GM12878 (cell line): Measurements from ENCODE around the gene PITPNC1. TPM values are rescaled to one million over a fixed set of nuclear protein-coding genes. Genes with fewer than 3 reads are reported as not detected.

Experiments used
- CREM ChIP-seq: IDR thresholded peaks from 2 replicates; pipeline ENCODE4 v1.6.1; 2014; ENCODE audit warnings: antibody characterized with exemption, low read depth
- CUX1 ChIP-seq: IDR thresholded peaks from 2 replicates; pipeline ENCODE4 v1.6.1; 2012; ENCODE audit warnings: improper control_type of control experiment, low read depth, low read length; ENCODE audit not compliant: insufficient replicate concordance
- DPF2 ChIP-seq: fragments of 450-650 bp; IDR thresholded peaks from 2 replicates; pipeline ENCODE4 v1.6.1; 2017; ENCODE audit warnings: mild to moderate bottlenecking
- E4F1 ChIP-seq: fragments of 450-650 bp; IDR thresholded peaks from 2 replicates; pipeline ENCODE4 v1.6.1; 2018; ENCODE audit warnings: borderline replicate concordance, mild to moderate bottlenecking; ENCODE audit not compliant: partially characterized antibody
- FOS ChIP-seq: IDR thresholded peaks from 3 replicates; pipeline ENCODE4 v1.6.1; 2011; ENCODE audit warnings: borderline replicate concordance; ENCODE audit not compliant: insufficient read length; ENCODE audit errors: extremely low read depth
- MEF2B ChIP-seq: fragments of 450-650 bp; IDR thresholded peaks from 2 replicates; pipeline ENCODE4 v1.6.1; 2018; ENCODE audit warnings: mild to moderate bottlenecking, moderate library complexity; ENCODE audit not compliant: partially characterized antibody, poor library complexity, severe bottlenecking
- NBN ChIP-seq: fragments of 450-650 bp; IDR thresholded peaks from 2 replicates; pipeline ENCODE4 v1.6.1; 2016
- NFYA ChIP-seq: IDR thresholded peaks from 2 replicates; pipeline ENCODE4 v1.6.1; 2011; ENCODE audit warnings: low read depth, mild to moderate bottlenecking, low read length, improper control_type of control experiment, borderline replicate concordance
- RBBP5 ChIP-seq: fragments of 200-600 bp; sonication (generic); conservative IDR thresholded peaks from 2 replicates; pipeline ENCODE4 v1.6.1; 2016
- RELB ChIP-seq: fragments of 450-650 bp; IDR thresholded peaks from 2 replicates; pipeline ENCODE4 v1.6.1; 2017; ENCODE audit warnings: low read depth, mild to moderate bottlenecking, moderate library complexity
- SMC3 ChIP-seq: IDR thresholded peaks from 2 replicates; pipeline ENCODE4 v1.6.1; 2011; ENCODE audit warnings: low read length, improper control_type of control experiment, borderline replicate concordance
- STAT1 ChIP-seq: fragments of 450-650 bp; conservative IDR thresholded peaks from 2 replicates; pipeline ENCODE4 v1.6.1; 2014; ENCODE audit warnings: antibody characterized with exemption, mild to moderate bottlenecking
- SUZ12 ChIP-seq: fragments of 200-600 bp; sonication (generic); IDR thresholded peaks from one replicate; pipeline ENCODE4 v1.6.1; 2018; ENCODE audit warnings: antibody characterized with exemption, mild to moderate bottlenecking; ENCODE audit not compliant: unreplicated experiment
- YBX1 ChIP-seq: fragments of 450-650 bp; IDR thresholded peaks from 2 replicates; pipeline ENCODE4 v1.6.1; 2016; ENCODE audit warnings: antibody characterized with exemption
- YY1 ChIP-seq: IDR thresholded peaks from 2 replicates; pipeline ENCODE4 v1.6.1; 2011; ENCODE audit warnings: low read depth, mild to moderate bottlenecking, low read length
- ZNF217 ChIP-seq: fragments of 450-650 bp; IDR thresholded peaks from 2 replicates; pipeline ENCODE4 v1.6.1; 2017; ENCODE audit warnings: antibody characterized with exemption, mild to moderate bottlenecking
- polyA plus RNA-seq, 11 experiments: library from polyadenylated mRNA; depleted of rRNA in 4 of 11; unstranded in 6 of 11; stranded (reverse) in 5 of 11; fragments of >200 nt; fragmentation: Nextera tagmentation in 4 of 11; fragmentation: Illumina TruSeq in 1 of 11; extraction: Ambion mirVana in 4 of 11; extraction: Trizol in 1 of 11; gene quantifications; 1 replicate in 1 of 11; 2 replicates in 10 of 11; pipeline versions ENCODE4 v1.2.1 to v1.2.3, GENCODE V29; 2011 to 2016; ENCODE audit warnings: inconsistent platforms in 2 of 11, missing spikeins in 2 of 11, low read depth in 1 of 11
- total RNA-seq, 4 experiments: library from RNA; depleted of rRNA in 3 of 4; stranded (reverse); fragments of >200 nt in 3 of 4; fragmentation: Illumina TruSeq in 1 of 4; extraction: Trizol in 1 of 4; gene quantifications; 2 replicates each; pipeline versions ENCODE4 v1.2.1 to v1.2.3, GENCODE V29; 2013 to 2021
- TF ChIP-seq, protein P1 (sequence below): fragments of 450-650 bp; IDR thresholded peaks from 2 replicates; pipeline ENCODE4 v1.6.1; 2017; ENCODE audit warnings: antibody characterized with exemption, mild to moderate bottlenecking, moderate library complexity
- TF ChIP-seq, protein P2 (sequence below): fragments of 450-650 bp; IDR thresholded peaks from 2 replicates; pipeline ENCODE4 v1.6.1; 2014; ENCODE audit warnings: mild to moderate bottlenecking

The PITPNC1 gene
- total and polyA plus RNA-seq, 10 of the 15 experiments (the other 5 are each of a cell fraction or from before 2014, with no cell fraction given): 12.2 to 62.4 (median 47.3) TPM

- TF ChIP-seq MEF2B: no peak
- TF ChIP-seq YBX1: no peak
- TF ChIP-seq, protein P1, sequence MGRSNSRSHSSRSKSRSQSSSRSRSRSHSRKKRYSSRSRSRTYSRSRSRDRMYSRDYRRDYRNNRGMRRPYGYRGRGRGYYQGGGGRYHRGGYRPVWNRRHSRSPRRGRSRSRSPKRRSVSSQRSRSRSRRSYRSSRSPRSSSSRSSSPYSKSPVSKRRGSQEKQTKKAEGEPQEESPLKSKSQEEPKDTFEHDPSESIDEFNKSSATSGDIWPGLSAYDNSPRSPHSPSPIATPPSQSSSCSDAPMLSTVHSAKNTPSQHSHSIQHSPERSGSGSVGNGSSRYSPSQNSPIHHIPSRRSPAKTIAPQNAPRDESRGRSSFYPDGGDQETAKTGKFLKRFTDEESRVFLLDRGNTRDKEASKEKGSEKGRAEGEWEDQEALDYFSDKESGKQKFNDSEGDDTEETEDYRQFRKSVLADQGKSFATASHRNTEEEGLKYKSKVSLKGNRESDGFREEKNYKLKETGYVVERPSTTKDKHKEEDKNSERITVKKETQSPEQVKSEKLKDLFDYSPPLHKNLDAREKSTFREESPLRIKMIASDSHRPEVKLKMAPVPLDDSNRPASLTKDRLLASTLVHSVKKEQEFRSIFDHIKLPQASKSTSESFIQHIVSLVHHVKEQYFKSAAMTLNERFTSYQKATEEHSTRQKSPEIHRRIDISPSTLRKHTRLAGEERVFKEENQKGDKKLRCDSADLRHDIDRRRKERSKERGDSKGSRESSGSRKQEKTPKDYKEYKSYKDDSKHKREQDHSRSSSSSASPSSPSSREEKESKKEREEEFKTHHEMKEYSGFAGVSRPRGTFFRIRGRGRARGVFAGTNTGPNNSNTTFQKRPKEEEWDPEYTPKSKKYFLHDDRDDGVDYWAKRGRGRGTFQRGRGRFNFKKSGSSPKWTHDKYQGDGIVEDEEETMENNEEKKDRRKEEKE: no peak
- TF ChIP-seq, protein P2, sequence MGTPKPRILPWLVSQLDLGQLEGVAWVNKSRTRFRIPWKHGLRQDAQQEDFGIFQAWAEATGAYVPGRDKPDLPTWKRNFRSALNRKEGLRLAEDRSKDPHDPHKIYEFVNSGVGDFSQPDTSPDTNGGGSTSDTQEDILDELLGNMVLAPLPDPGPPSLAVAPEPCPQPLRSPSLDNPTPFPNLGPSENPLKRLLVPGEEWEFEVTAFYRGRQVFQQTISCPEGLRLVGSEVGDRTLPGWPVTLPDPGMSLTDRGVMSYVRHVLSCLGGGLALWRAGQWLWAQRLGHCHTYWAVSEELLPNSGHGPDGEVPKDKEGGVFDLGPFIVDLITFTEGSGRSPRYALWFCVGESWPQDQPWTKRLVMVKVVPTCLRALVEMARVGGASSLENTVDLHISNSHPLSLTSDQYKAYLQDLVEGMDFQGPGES: no peak
- TF ChIP-seq FOS: no peak
- no peak for TF ChIP-seq NFYA
- no peak for TF ChIP-seq STAT1
- TF ChIP-seq CUX1: no peak
- TF ChIP-seq NBN: 0 out of 2 replicates have a peak, but pooled peaks have one; percentile 43
- TF ChIP-seq RBBP5: no peak
- peak; percentile 52; the same call in 1 of the 2 replicates for TF ChIP-seq YY1
- peak; percentile 35; the same call in 1 of the 2 replicates for TF ChIP-seq SMC3
- TF ChIP-seq ZNF217: no peak
- TF ChIP-seq DPF2: peak; percentile 39; the same call in 1 of the 2 replicates
- TF ChIP-seq CREM: no peak
- 0 out of 2 replicates have a peak, but pooled peaks have one; percentile 34 for TF ChIP-seq RELB
- no peak for TF ChIP-seq E4F1
- no peak for TF ChIP-seq SUZ12
These were observed 251.5 kb downstream of the PITPNC1 start (continued) for GRCh38 chr17:67628580-67629013.
